GM12878 (cell line): Measurements from ENCODE around the gene MEGF6. TPM values are rescaled to one million over a fixed set of nuclear protein-coding genes. Genes with fewer than 3 reads are reported as not detected.

Experiments used
- ATAC-seq: fragments of 200-7000 bp; cut with Tn5 transposase; 3 replicates; pipeline ENCODE4 v1.9.1; 2020; ENCODE audit warnings: mild to moderate bottlenecking, moderate library complexity
- BruUV-seq: library from RNA; stranded (reverse); fragments of 400-500 nt; replicated peaks from 2 replicates; lab custom pipeline; 2021; lab: Mats Ljungman, UMichigan
- CTCF ChIA-PET: fragments of 300-600 bp; sonication (Branson Sonifier 250); formaldehyde crosslinking; extraction: SDS; loops from one replicate; lab custom pipeline; 2021; ENCODE audit warnings: inconsistent platforms; lab: Yijun Ruan, JAX
- POLR2A ChIA-PET: fragments of 350-600 bp; formaldehyde crosslinking; extraction: SDS; loops from one replicate; lab custom pipeline; 2021; ENCODE audit warnings: inconsistent platforms; lab: Charles Lee
- RAD21 ChIA-PET: fragments of 300-600 bp; sonication (Branson Sonifier 250); formaldehyde crosslinking; loops from one replicate; lab custom pipeline; 2023; ENCODE audit warnings: antibody characterized with exemption; ENCODE audit not compliant: unreplicated experiment; lab: Charles Lee
- SMC1A ChIA-PET: fragments of 300-600 bp; sonication (Branson Sonifier 250); formaldehyde crosslinking; loops from one replicate; lab custom pipeline; 2023; ENCODE audit not compliant: unreplicated experiment, uncharacterized antibody; lab: Charles Lee
- DNase-seq: peaks from one replicate; pipeline ENCODE4 v3.0.0-alpha.2; 2011; ENCODE audit warnings: low read depth, low spot score
- FAIRE-seq: peaks from 3 replicates; lab custom pipeline; 2011; peaks lifted over from hg19 to GRCh38; lab: Jason Lieb, UNC
- H2AFZ ChIP-seq: 2 replicates; pipeline ENCODE4 v1.6.0; 2011; ENCODE audit warnings: low read depth, low read length, control low read depth; ENCODE audit not compliant: control insufficient read depth
- H3K27ac ChIP-seq: 2 replicates; pipeline ENCODE4 v1.5.1; 2011; ENCODE audit warnings: control low read depth; ENCODE audit not compliant: control insufficient read depth, insufficient read depth
- H3K27me3 ChIP-seq, 2 experiments: replicated peaks in 1 of 2; 2 replicates each; pipeline versions ENCODE4 v1.6.0 to v1.6.1; 2011; ENCODE audit warnings: low read length in 1 of 2; ENCODE audit not compliant: control insufficient read depth in 2 of 2, insufficient read depth in 2 of 2
- H3K36me3 ChIP-seq, 2 experiments: 2 replicates each; pipeline ENCODE4 v1.5.1; 2011; ENCODE audit warnings: low read length in 1 of 2; ENCODE audit not compliant: control insufficient read depth in 2 of 2, insufficient read depth in 2 of 2
- H3K4me1 ChIP-seq: 2 replicates; pipeline ENCODE4 v1.6.1; 2011; ENCODE audit warnings: mild to moderate bottlenecking, low read length, moderate library complexity, mixed read lengths; ENCODE audit not compliant: control insufficient read depth, insufficient read depth
- H3K4me2 ChIP-seq: 2 replicates; pipeline ENCODE4 v1.6.0; 2011; ENCODE audit warnings: control low read depth; ENCODE audit not compliant: control insufficient read depth, insufficient read depth
- H3K4me3 ChIP-seq: fragments of 200-600 bp; sonication (generic); 2 replicates; pipeline ENCODE4 v1.5.1; 2016
- H3K79me2 ChIP-seq: 2 replicates; pipeline ENCODE4 v1.6.0; 2011; ENCODE audit warnings: low read length; ENCODE audit not compliant: control insufficient read depth, insufficient read depth
- H3K9ac ChIP-seq: 2 replicates; pipeline ENCODE4 v1.8.0; 2011; ENCODE audit warnings: low read length, control low read depth, mixed read lengths; ENCODE audit not compliant: control insufficient read depth, insufficient read depth
- H3K9me3 ChIP-seq: replicated peaks from 3 replicates; pipeline ENCODE4 v1.5.1; 2011; ENCODE audit warnings: mild to moderate bottlenecking, low read length; ENCODE audit not compliant: control insufficient read depth, insufficient read depth
- H4K20me1 ChIP-seq: 2 replicates; pipeline ENCODE4 v1.6.0; 2011; ENCODE audit not compliant: control insufficient read depth, insufficient read depth
- BACH1 ChIP-seq: fragments of 450-650 bp; IDR thresholded peaks from 2 replicates; pipeline ENCODE4 v1.6.1; 2017; ENCODE audit warnings: mild to moderate bottlenecking, borderline replicate concordance
- CBX3 ChIP-seq: fragments of 200-600 bp; sonication (generic); IDR thresholded peaks from 2 replicates; pipeline ENCODE4 v1.6.1; 2016; ENCODE audit warnings: low read depth, borderline replicate concordance
- DPF2 ChIP-seq: fragments of 450-650 bp; IDR thresholded peaks from 2 replicates; pipeline ENCODE4 v1.6.1; 2017; ENCODE audit warnings: mild to moderate bottlenecking
- HCFC1 ChIP-seq: fragments of 150-350 bp; IDR thresholded peaks from 2 replicates; pipeline ENCODE4 v1.6.1; 2014; ENCODE audit warnings: low read length
- KDM1A ChIP-seq: fragments of 200-600 bp; sonication (generic); IDR thresholded peaks from 2 replicates; pipeline ENCODE4 v1.6.1; 2016; ENCODE audit warnings: borderline replicate concordance
- MEF2B ChIP-seq: fragments of 450-650 bp; IDR thresholded peaks from 2 replicates; pipeline ENCODE4 v1.6.1; 2018; ENCODE audit warnings: mild to moderate bottlenecking, moderate library complexity; ENCODE audit not compliant: partially characterized antibody, poor library complexity, severe bottlenecking
- MTA2 ChIP-seq: fragments of 450-650 bp; IDR thresholded peaks from 2 replicates; pipeline ENCODE4 v1.6.1; 2016; ENCODE audit warnings: low read depth, mild to moderate bottlenecking, moderate library complexity
- NR2C2 ChIP-seq: IDR thresholded peaks from 2 replicates; pipeline ENCODE4 v1.6.1; 2011; ENCODE audit warnings: borderline replicate concordance, low read depth; ENCODE audit not compliant: control insufficient read depth, insufficient read length
- PAX8 ChIP-seq: fragments of 450-650 bp; IDR thresholded peaks from 2 replicates; pipeline ENCODE4 v1.6.1; 2017; ENCODE audit warnings: mild to moderate bottlenecking, moderate library complexity
- PKNOX1 ChIP-seq: fragments of 450-650 bp; IDR thresholded peaks from 2 replicates; pipeline ENCODE4 v1.6.1; 2016; ENCODE audit warnings: mild to moderate bottlenecking
- PML ChIP-seq: IDR thresholded peaks from 2 replicates; pipeline ENCODE4 v1.6.1; 2012; ENCODE audit warnings: low read length, inconsistent platforms
- POLR2AphosphoS5 ChIP-seq: IDR thresholded peaks from 2 replicates; pipeline ENCODE4 v1.6.1; 2011; ENCODE audit warnings: mild to moderate bottlenecking, low read length, inconsistent platforms
- PRDM15 ChIP-seq: fragments of 450-650 bp; formaldehyde crosslinking; IDR thresholded peaks from 2 replicates; pipeline ENCODE4 v1.4.0; 2020; ENCODE audit warnings: mild to moderate bottlenecking, moderate library complexity
- RAD51 ChIP-seq: fragments of 450-650 bp; IDR thresholded peaks from 2 replicates; pipeline ENCODE4 v1.6.1; 2016; ENCODE audit warnings: moderate library complexity, mild to moderate bottlenecking, inconsistent platforms
- RELB ChIP-seq: fragments of 450-650 bp; IDR thresholded peaks from 2 replicates; pipeline ENCODE4 v1.6.1; 2017; ENCODE audit warnings: low read depth, mild to moderate bottlenecking, moderate library complexity
- USF1 ChIP-seq: IDR thresholded peaks from 2 replicates; pipeline ENCODE4 v1.6.1; 2011; ENCODE audit warnings: borderline replicate concordance, low read depth, mild to moderate bottlenecking, moderate library complexity, mixed read lengths, low read length; ENCODE audit not compliant: insufficient read depth; ENCODE audit errors: extremely low read length
- ZNF207 ChIP-seq: fragments of 450-650 bp; IDR thresholded peaks from 2 replicates; pipeline ENCODE4 v1.6.1; 2014; ENCODE audit warnings: antibody characterized with exemption, mild to moderate bottlenecking, borderline replicate concordance
- WGBS: methylation state at CpG from one replicate; pipeline ENCODE4 v1.1.6; 2016; ENCODE audit warnings: low lambda C conversion rate; ENCODE audit not compliant: insufficient replicate concordance, insufficient coverage; ENCODE audit errors: missing lambda C conversion rate; 5-methylcytosine and 5-hydroxymethylcytosine counted together
- in situ Hi-C: fragments of 300-500 bp; cut with MboI; formaldehyde crosslinking; loops from 9 replicates; pipeline ENCODE4 v1.14.3; 2018; ENCODE audit warnings: mixed read lengths
- intact Hi-C: fragments of 100-400 bp; cut with micrococcal nuclease; formaldehyde crosslinking; loops from one replicate; pipeline ENCODE4 v1.14.2; 2022; ENCODE audit not compliant: unreplicated experiment
- polyA plus RNA-seq, 11 experiments: library from polyadenylated mRNA; depleted of rRNA in 4 of 11; unstranded in 6 of 11; stranded (reverse) in 5 of 11; fragments of >200 nt; fragmentation: Nextera tagmentation in 4 of 11; fragmentation: Illumina TruSeq in 1 of 11; extraction: Ambion mirVana in 4 of 11; extraction: Trizol in 1 of 11; gene quantifications; 1 replicate in 1 of 11; 2 replicates in 10 of 11; pipeline versions ENCODE4 v1.2.1 to v1.2.3, GENCODE V29; 2011 to 2016; ENCODE audit warnings: inconsistent platforms in 2 of 11, missing spikeins in 2 of 11, low read depth in 1 of 11
- total RNA-seq, 4 experiments: library from RNA; depleted of rRNA in 3 of 4; stranded (reverse); fragments of >200 nt in 3 of 4; fragmentation: Illumina TruSeq in 1 of 4; extraction: Trizol in 1 of 4; gene quantifications; 2 replicates each; pipeline versions ENCODE4 v1.2.1 to v1.2.3, GENCODE V29; 2013 to 2021

The MEGF6 gene
- total and polyA plus RNA-seq, 10 of the 15 experiments (the other 5 are each of a cell fraction or from before 2014, with no cell fraction given), result 0.03 to 0.41 TPM; not detected in 8

- Histone ChIP-seq H3K79me2 (no peaks in the 10 kb centered on the region), H3K4me1 (no peaks in the 10 kb centered on the region), H2AFZ (no peak overlapping the region), H3K27ac (no peak overlapping the region), H3K4me3 (no peak overlapping the region), H4K20me1 (no peaks in the 10 kb centered on the region), H3K27me3 (no peaks in the 10 kb centered on the region), H3K4me2 (no peak overlapping the region), H3K9ac (no peak overlapping the region), H3K36me3 (no peaks in the 10 kb centered on the region), H3K9me3 (peaks cover 3% of the 10 kb centered on the region; the same call in 1 of the 3 replicates)
- no TSS peak for BruUV-seq
- FAIRE-seq (no peak), ATAC-seq (no peak), DNase-seq (no peak)
- 40% methylated on average over 17 of the region's 17 CpGs for WGBS
- in situ Hi-C loops, result no loop called here
- ChIA-PET SMC1A (interaction anchor here (1.1 kb wide), 1 partner anchor 128 kb away, joined by 4 read pairs; no protein-coding TSS in a partner anchor), RAD21 (no interaction called here), POLR2A (no interaction called here), CTCF (interaction anchor here (0.7 to 1.2 kb wide), 3 partner anchors 122 to 623 kb away, joined by 3 to 7 read pairs (median 3); no protein-coding TSS in a partner anchor)
- TF ChIP-seq HCFC1 (no peak), PML (no peak), RELB (no peak), ZNF207 (no peak), KDM1A (no peak), PRDM15 (CRISPR knock-in tag) (no peak), MTA2 (no peak), MEF2B (no peak), PKNOX1 (no peak), NR2C2 (no peak), RAD51 (no peak), POLR2AphosphoS5 (no peak), PAX8 (no peak), CBX3 (no peak), DPF2 (no peak), BACH1 (no peak), USF1 (no peak)
- intact Hi-C loops, result loop anchor here (5.0 kb wide), 1 partner anchor 230 kb away; no protein-coding TSS in a partner anchor
Measured at GRCh38 chr1:3492545-3493246, 118.6 kb downstream of the MEGF6 start.
